K562 (cell line): ENCODE data around the gene UBE2E2. TPM values are rescaled to one million over a fixed set of nuclear protein-coding genes. Genes with fewer than 3 reads are reported as not detected.

ENCODE experiments used
- ATAC-seq: fragments of 200-7000 bp; cut with Tn5 transposase; 3 replicates; pipeline ENCODE4 v1.9.1; 2020; ENCODE audit warnings: moderate library complexity
- Bru-seq: library from RNA; stranded (reverse); fragments of 400-500 nt; gene quantifications from one replicate; lab custom pipeline; 2021; lab: Mats Ljungman, UMichigan
- BruChase-seq, 2 experiments: library from RNA; stranded (reverse); fragments of 400-500 nt; gene quantifications; one replicate each; lab custom pipeline; 2021; lab: Mats Ljungman, UMichigan
- BruUV-seq: library from RNA; stranded (reverse); fragments of 400-500 nt; replicated peaks from 2 replicates; lab custom pipeline; 2021; lab: Mats Ljungman, UMichigan
- CTCF ChIA-PET: fragments of 300-600 bp; formaldehyde crosslinking; extraction: SDS; loops from one replicate; lab custom pipeline; 2021; ENCODE audit warnings: low intra/inter-chr PET ratio; lab: Yijun Ruan, JAX
- POLR2A ChIA-PET: fragments of 300-600, 350-650 bp; sonication (Branson Sonifier 250); formaldehyde crosslinking; extraction: SDS; loops from one replicate; lab custom pipeline; 2021; ENCODE audit warnings: antibody characterized with exemption, inconsistent platforms; lab: Yijun Ruan, JAX
- DNase-seq, 4 experiments: peaks; one replicate each; pipeline versions ENCODE4 v3.0.0 to v3.0.0-alpha.2; 2011 to 2018; ENCODE audit warnings: low spot score in 3 of 4, mixed read lengths in 3 of 4; ENCODE audit errors: extremely low read depth in 1 of 4
- FAIRE-seq: peaks from 2 replicates; lab custom pipeline; 2011; peaks lifted over from hg19 to GRCh38; lab: Jason Lieb, UNC
- H2AFZ ChIP-seq: 2 replicates; pipeline ENCODE4 v1.6.0; 2011; ENCODE audit warnings: low read depth, low read length, control low read depth, inconsistent platforms
- H3K27ac ChIP-seq: fragments of 200-600 bp; 3 replicates; pipeline ENCODE4 v1.8.0; 2011; ENCODE audit warnings: low read depth, mild to moderate bottlenecking, control low read depth, inconsistent platforms, low read length, moderate library complexity, mixed read lengths; ENCODE audit errors: extremely low read depth
- H3K27me3 ChIP-seq, 2 experiments: fragments of 300-600 bp in 1 of 2; 2 replicates in 1 of 2; 3 replicates in 1 of 2; pipeline versions ENCODE4 v1.6.0 to v1.8.0; 2011; ENCODE audit warnings: inconsistent platforms in 2 of 2, low read length in 2 of 2, mild to moderate bottlenecking in 1 of 2, mixed read lengths in 1 of 2, moderate library complexity in 1 of 2; ENCODE audit not compliant: control insufficient read depth in 2 of 2, insufficient read depth in 2 of 2
- H3K36me3 ChIP-seq: fragments of 300-600 bp; 3 replicates; pipeline ENCODE4 v1.8.0; 2011; ENCODE audit warnings: mild to moderate bottlenecking, low read length, inconsistent platforms; ENCODE audit not compliant: control insufficient read depth, insufficient read depth
- H3K4me1 ChIP-seq, 2 experiments: fragments of 200-600 bp in 1 of 2; replicated peaks in 1 of 2; 2 replicates in 1 of 2; 3 replicates in 1 of 2; pipeline versions ENCODE4 v1.5.1 to v1.8.0; 2011; ENCODE audit warnings: inconsistent platforms in 2 of 2, low read length in 2 of 2, mild to moderate bottlenecking in 1 of 2, mixed read lengths in 1 of 2, moderate library complexity in 1 of 2; ENCODE audit not compliant: control insufficient read depth in 2 of 2, insufficient read depth in 2 of 2
- H3K4me2 ChIP-seq: 2 replicates; pipeline ENCODE4 v1.6.1; 2011; ENCODE audit warnings: low read length, control low read depth, inconsistent platforms, mixed read lengths; ENCODE audit not compliant: insufficient read depth
- H3K4me3 ChIP-seq: fragments of 200-600 bp; sonication (generic), shearing (Covaris generic); 2 replicates; pipeline ENCODE4 v1.5.1; 2016; ENCODE audit warnings: control low read depth, inconsistent platforms
- H3K79me2 ChIP-seq: fragments of 200-600 bp; 3 replicates; pipeline ENCODE4 v1.8.0; 2011; ENCODE audit warnings: low read length, inconsistent platforms; ENCODE audit not compliant: control insufficient read depth, insufficient read depth
- H3K9ac ChIP-seq, 2 experiments: 2 replicates each; pipeline versions ENCODE4 v1.6.0 to v1.6.1; 2011; ENCODE audit warnings: low read depth in 2 of 2, low read length in 2 of 2, control low read depth in 1 of 2, inconsistent platforms in 1 of 2, mild to moderate bottlenecking in 1 of 2, mixed read lengths in 1 of 2; ENCODE audit not compliant: insufficient read depth in 1 of 2
- H3K9me1 ChIP-seq: one replicate; pipeline ENCODE4 v1.6.0; 2011; ENCODE audit warnings: inconsistent platforms, mild to moderate bottlenecking, low read length, moderate library complexity; ENCODE audit not compliant: control insufficient read depth, insufficient read depth
- H3K9me3 ChIP-seq: replicated peaks from 2 replicates; pipeline ENCODE4 v1.5.1; 2011; ENCODE audit warnings: low read depth, low read length, inconsistent platforms; ENCODE audit not compliant: control insufficient read depth, insufficient read depth
- H4K20me1 ChIP-seq: replicated peaks from 2 replicates; pipeline ENCODE4 v1.6.1; 2011; ENCODE audit warnings: low read length, inconsistent platforms, mixed read lengths; ENCODE audit not compliant: control insufficient read depth, insufficient read depth
- PRPF4 ChIP-seq: fragments of 200-400 bp; formaldehyde crosslinking; IDR thresholded peaks from one replicate; pipeline ENCODE4 v1.6.1; 2017; ENCODE audit warnings: low read length, low read depth, mild to moderate bottlenecking; ENCODE audit not compliant: insufficient read depth, poor library complexity, severe bottlenecking
- TAF1 ChIP-seq: IDR thresholded peaks from 2 replicates; pipeline ENCODE4 v1.6.1; 2011; ENCODE audit warnings: mild to moderate bottlenecking, low read length, moderate library complexity; ENCODE audit not compliant: insufficient read depth, control insufficient read depth, severe bottlenecking; ENCODE audit errors: extremely low read depth
- ZZZ3 ChIP-seq: fragments of 450-650 bp; IDR thresholded peaks from 2 replicates; pipeline ENCODE4 v1.6.1; 2016; ENCODE audit warnings: antibody characterized with exemption, mild to moderate bottlenecking, moderate library complexity
- WGBS: fragments of 100-300 bp; shearing (Covaris generic); methylation state at CpG from one replicate; pipeline ENCODE4 v1.1.6; 2016; ENCODE audit warnings: low coverage, mixed read lengths; ENCODE audit not compliant: insufficient coverage; ENCODE audit errors: missing lambda C conversion rate; 5-methylcytosine and 5-hydroxymethylcytosine counted together
- in situ Hi-C: fragments of 300-500 bp; cut with MboI; formaldehyde crosslinking; loops from 4 replicates; pipeline ENCODE4 v1.15.0; 2018; ENCODE audit warnings: inconsistent platforms, mixed read lengths
- intact Hi-C: fragments of 100-400 bp; cut with micrococcal nuclease; formaldehyde crosslinking; loops from 2 replicates; pipeline ENCODE4 v1.14.2; 2022
- long read RNA-seq, 3 experiments: library from polyadenylated mRNA in 2 of 3; library from RNA in 1 of 3; unstranded in 2 of 3; stranded (forward) in 1 of 3; transcript quantifications; one replicate each; pipeline ENCODE4 v2.0.0, GENCODE V29; 2019 to 2022
- polyA minus RNA-seq, 3 experiments: library from RNA; depleted of rRNA, polyadenylated mRNA; stranded (reverse); fragments of >200 nt; gene quantifications; 2 replicates each; pipeline ENCODE4 v1.2.3, GENCODE V29; 2011
- polyA plus RNA-seq, 8 experiments: library from polyadenylated mRNA; depleted of rRNA in 4 of 8; stranded (reverse) in 5 of 8; unstranded in 3 of 8; fragments of >200 nt; fragmentation: Nextera tagmentation in 2 of 8; fragmentation: Illumina TruSeq in 1 of 8; extraction: Ambion mirVana in 2 of 8; extraction: Trizol in 1 of 8; gene quantifications; 2 replicates each; pipeline versions ENCODE4 v1.2.1 to v1.2.3, GENCODE V29; 2011 to 2014; ENCODE audit warnings: inconsistent platforms in 1 of 8, missing spikeins in 1 of 8
- total RNA-seq, 7 experiments: library from RNA; depleted of rRNA in 6 of 7; stranded (reverse); fragments of >200 nt in 6 of 7; fragmentation: Illumina TruSeq in 2 of 7; extraction: Trizol in 2 of 7; gene quantifications; 2 replicates each; pipeline versions ENCODE4 v1.2.1 to v1.2.3, GENCODE V29; 2011 to 2021; ENCODE audit warnings: low replicate concordance in 1 of 7
- TF ChIP-seq, protein P1 (sequence below): fragments of 250-450 bp; sonication (Bioruptor Pico); IDR thresholded peaks from 2 replicates; pipeline ENCODE4 v1.4.0; 2020; ENCODE audit warnings: mild to moderate bottlenecking, moderate library complexity
- TF ChIP-seq, protein P2 (sequence below): IDR thresholded peaks from 2 replicates; pipeline ENCODE4 v1.6.1; 2011; ENCODE audit warnings: borderline replicate concordance, low read depth, mild to moderate bottlenecking, moderate library complexity, low read length; ENCODE audit not compliant: insufficient read depth, poor library complexity, severe bottlenecking

Gene UBE2E2
- total RNA-seq (2011; cell fraction: chromatin; rRNA removed; ENCODE audit: low replicate concordance), result 5.2 and 15.3 TPM in 2 replicates
- 3.0 and 4.5 TPM in 2 replicates for total RNA-seq (2011; cell fraction: nucleolus; rRNA removed)
- total RNA-seq (2011; cell fraction: nucleoplasm; rRNA removed), result 3.9 and 9.6 TPM in 2 replicates
- total RNA-seq (2014; rRNA removed) (1.9 and 4.2 TPM in 2 replicates), total RNA-seq (2014; rRNA removed; fragmentation: Illumina TruSeq; extraction: Trizol) (2.6 and 5.4 TPM in 2 replicates), total RNA-seq (2015; rRNA removed; fragmentation: Illumina TruSeq; extraction: Trizol) (0.23 and 1.6 TPM in 2 replicates), total RNA-seq (2021) (2.3 and 3.6 TPM in 2 replicates), polyA plus RNA-seq (2011; rRNA removed) (1.4 and 5.1 TPM in 2 replicates), polyA plus RNA-seq (2014; fragmentation: Illumina TruSeq; extraction: Trizol) (1.5 and 2.1 TPM in 2 replicates), polyA plus RNA-seq (2014; fragmentation: Nextera tagmentation; extraction: Ambion mirVana) (under 1 TPM; 0.22 to 0.25 TPM), polyA plus RNA-seq (2014; rRNA removed) (1.9 and 2.1 TPM in 2 replicates), polyA minus RNA-seq (2011; rRNA and poly(A)+ RNA removed) (0.75 and 4.2 TPM in 2 replicates), Bru-seq, nascent RNA (percentile 48 among the genes with signal in this experiment), BruChase-seq, experiment 1, labeled RNA remaining after a 2-hour chase (percentile 54 among the genes with signal in this experiment), BruChase-seq, experiment 2, labeled RNA remaining after a 6-hour chase (percentile 51 among the genes with signal in this experiment)
- 1.4 and 4.8 TPM in 2 replicates for polyA plus RNA-seq (2011; cell fraction: cytosol; rRNA removed)
- polyA plus RNA-seq (2011; cell fraction: nucleus; rRNA removed), result 0.38 and 1.5 TPM in 2 replicates
- 1.1 TPM in 2 replicates for polyA plus RNA-seq (2012)
- polyA minus RNA-seq (2011; cell fraction: cytosol; rRNA and poly(A)+ RNA removed), result 4.9 TPM in 1 of 2 replicates, not detected in the other
- 2.2 and 2.6 TPM in 2 replicates for polyA minus RNA-seq (2011; cell fraction: nucleus; rRNA and poly(A)+ RNA removed)
- long read RNA-seq, experiment 1, partial matches to known transcripts, result 4 of 9 reads
- long read RNA-seq, experiment 1, other reads (novel, unspliced or antisense), result 5 of 9 reads
- long read RNA-seq, experiment 2, partial matches to known transcripts, result 0 of 2 reads
- long read RNA-seq, experiment 2, other reads (novel, unspliced or antisense), result 2 of 2 reads
- long read RNA-seq, experiment 3, result 0 reads

DNA sequence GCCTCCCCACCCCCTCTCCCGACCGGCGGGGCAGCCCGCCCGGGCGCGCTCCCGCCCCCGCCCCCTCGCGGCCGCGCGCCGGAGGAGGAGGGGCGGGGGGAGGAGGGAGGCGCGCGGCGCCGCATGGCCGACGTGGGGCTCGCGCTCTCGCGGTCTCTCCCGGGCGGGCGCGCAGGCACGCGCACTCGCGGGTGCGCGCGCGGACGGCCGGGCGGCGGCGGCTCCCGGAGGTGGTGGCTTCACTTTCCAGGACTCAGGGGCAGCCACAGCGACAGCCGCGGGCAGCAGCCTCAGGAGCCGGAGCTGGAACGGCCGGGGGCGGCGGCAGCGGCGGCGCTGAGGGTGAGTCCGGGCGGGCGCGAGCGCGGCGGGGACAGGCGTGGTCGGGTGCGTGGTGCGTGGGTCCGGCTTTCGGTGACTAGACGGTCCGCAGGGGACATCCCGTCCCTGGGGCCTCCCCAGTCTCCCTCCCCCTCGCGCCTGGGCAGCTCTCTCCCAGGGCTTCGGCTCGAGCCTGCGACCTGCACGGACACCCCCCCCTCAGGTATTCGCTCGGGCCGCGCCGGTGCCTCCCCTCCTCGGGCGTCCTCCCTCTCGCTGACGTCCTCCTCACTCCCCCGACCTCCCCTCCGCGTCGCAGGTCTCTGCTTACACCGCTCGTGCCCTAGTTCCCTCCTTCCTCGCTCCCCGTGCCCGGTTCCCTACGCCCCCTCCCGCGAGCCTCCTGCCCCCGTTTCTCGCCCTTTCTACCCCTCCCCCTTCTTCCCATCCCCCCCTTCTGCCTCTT is at the start of gene UBE2E2:
TSS of gene UBE2E2 (plus strand) at position 407 of the 787 bp plus-strand sequence.
- Histone ChIP-seq H3K79me2 (no peaks in the 10 kb centered on the region), H3K4me1 (peaks cover 4 to 17% of the 10 kb centered on the region in 2 experiments; a peak in 2 of 5 replicates), H3K9ac (peak within 1 kb of the TSS; percentile 46 to 96; a peak in 3 of 4 replicates), H4K20me1 (no peaks in the 10 kb centered on the region), H3K9me3 (no peaks in the 10 kb centered on the region), H3K4me3 (peak within 1 kb of the TSS; percentile 70), H3K36me3 (no peaks in the 10 kb centered on the region), H2AFZ (peak within 1 kb of the TSS; percentile 77), H3K27me3 (peaks cover 3 to 6% of the 10 kb centered on the region in 2 experiments), H3K4me2 (peak within 1 kb of the TSS; percentile 84), H3K27ac (no peak within 1 kb of the TSS), H3K9me1 (no peaks in the 10 kb centered on the region)
- ATAC-seq (peak; percentile 86), FAIRE-seq (no peak), DNase-seq (peak; percentile 76 to 97 (median 92))
- CTCF ChIA-PET, result no interaction called here
- in situ Hi-C loops (loop anchor here (25.0 kb wide), 1 partner anchor 834 kb away; no protein-coding TSS in a partner anchor), intact Hi-C loops (loop anchor here (10.0 kb wide), 1 partner anchor 602 kb away; the partner anchor contains the start of gene UBE2E1)
- no TSS peak for BruUV-seq
- WGBS, result 2% methylated on average over 39 of the region's 101 CpGs
- POLR2A ChIA-PET, result no interaction called here
- TF ChIP-seq ZZZ3, result no peak
- peak; percentile 39 for TF ChIP-seq TAF1
- TF ChIP-seq, protein P1, sequence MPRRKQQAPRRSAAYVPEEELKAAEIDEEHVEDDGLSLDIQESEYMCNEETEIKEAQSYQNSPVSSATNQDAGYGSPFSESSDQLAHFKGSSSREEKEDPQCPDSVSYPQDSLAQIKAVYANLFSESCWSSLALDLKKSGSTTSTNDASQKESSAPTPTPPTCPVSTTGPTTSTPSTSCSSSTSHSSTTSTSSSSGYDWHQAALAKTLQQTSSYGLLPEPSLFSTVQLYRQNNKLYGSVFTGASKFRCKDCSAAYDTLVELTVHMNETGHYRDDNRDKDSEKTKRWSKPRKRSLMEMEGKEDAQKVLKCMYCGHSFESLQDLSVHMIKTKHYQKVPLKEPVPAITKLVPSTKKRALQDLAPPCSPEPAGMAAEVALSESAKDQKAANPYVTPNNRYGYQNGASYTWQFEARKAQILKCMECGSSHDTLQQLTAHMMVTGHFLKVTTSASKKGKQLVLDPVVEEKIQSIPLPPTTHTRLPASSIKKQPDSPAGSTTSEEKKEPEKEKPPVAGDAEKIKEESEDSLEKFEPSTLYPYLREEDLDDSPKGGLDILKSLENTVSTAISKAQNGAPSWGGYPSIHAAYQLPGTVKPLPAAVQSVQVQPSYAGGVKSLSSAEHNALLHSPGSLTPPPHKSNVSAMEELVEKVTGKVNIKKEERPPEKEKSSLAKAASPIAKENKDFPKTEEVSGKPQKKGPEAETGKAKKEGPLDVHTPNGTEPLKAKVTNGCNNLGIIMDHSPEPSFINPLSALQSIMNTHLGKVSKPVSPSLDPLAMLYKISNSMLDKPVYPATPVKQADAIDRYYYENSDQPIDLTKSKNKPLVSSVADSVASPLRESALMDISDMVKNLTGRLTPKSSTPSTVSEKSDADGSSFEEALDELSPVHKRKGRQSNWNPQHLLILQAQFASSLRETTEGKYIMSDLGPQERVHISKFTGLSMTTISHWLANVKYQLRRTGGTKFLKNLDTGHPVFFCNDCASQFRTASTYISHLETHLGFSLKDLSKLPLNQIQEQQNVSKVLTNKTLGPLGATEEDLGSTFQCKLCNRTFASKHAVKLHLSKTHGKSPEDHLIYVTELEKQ (CRISPR knock-in tag), result no peak
- TF ChIP-seq PRPF4, result no peak
- TF ChIP-seq, protein P2, sequence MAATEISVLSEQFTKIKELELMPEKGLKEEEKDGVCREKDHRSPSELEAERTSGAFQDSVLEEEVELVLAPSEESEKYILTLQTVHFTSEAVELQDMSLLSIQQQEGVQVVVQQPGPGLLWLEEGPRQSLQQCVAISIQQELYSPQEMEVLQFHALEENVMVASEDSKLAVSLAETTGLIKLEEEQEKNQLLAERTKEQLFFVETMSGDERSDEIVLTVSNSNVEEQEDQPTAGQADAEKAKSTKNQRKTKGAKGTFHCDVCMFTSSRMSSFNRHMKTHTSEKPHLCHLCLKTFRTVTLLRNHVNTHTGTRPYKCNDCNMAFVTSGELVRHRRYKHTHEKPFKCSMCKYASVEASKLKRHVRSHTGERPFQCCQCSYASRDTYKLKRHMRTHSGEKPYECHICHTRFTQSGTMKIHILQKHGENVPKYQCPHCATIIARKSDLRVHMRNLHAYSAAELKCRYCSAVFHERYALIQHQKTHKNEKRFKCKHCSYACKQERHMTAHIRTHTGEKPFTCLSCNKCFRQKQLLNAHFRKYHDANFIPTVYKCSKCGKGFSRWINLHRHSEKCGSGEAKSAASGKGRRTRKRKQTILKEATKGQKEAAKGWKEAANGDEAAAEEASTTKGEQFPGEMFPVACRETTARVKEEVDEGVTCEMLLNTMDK, result no peak
